ACC112 (cell line): ENCODE results near the gene LGALS14.
"Not testable (repeated sequence)": the region's sequence is repeated elsewhere in the genome, so short reads cannot be mapped to it uniquely, and the experiment has no call there.

ENCODE experiments used
- H2AFZ ChIP-seq: fragments of 200-600 bp; sonication (generic); one replicate; pipeline ENCODE4 v1.6.0; 2017; ENCODE audit warnings: antibody characterized with exemption, low read length; ENCODE audit not compliant: unreplicated experiment
- H3K27ac ChIP-seq: fragments of 200-600 bp; sonication (generic); 2 replicates; pipeline ENCODE4 v1.5.1; 2014; ENCODE audit warnings: low read depth, mild to moderate bottlenecking, antibody characterized with exemption, low read length, moderate library complexity
- H3K27me3 ChIP-seq: fragments of 200-600 bp; sonication (generic); 2 replicates; pipeline ENCODE4 v1.6.1; 2014; ENCODE audit warnings: mild to moderate bottlenecking, antibody characterized with exemption, low read length, moderate library complexity, mixed read lengths; ENCODE audit not compliant: insufficient read depth
- H3K36me3 ChIP-seq: fragments of 200-600 bp; sonication (generic); 2 replicates; pipeline ENCODE4 v1.6.1; 2016; ENCODE audit warnings: mild to moderate bottlenecking, antibody characterized with exemption, low read length, moderate library complexity, mixed read lengths; ENCODE audit not compliant: insufficient read depth
- H3K4me1 ChIP-seq: fragments of 200-600 bp; sonication (generic); one replicate; pipeline ENCODE4 v1.6.1; 2016; ENCODE audit warnings: low read length, mixed read lengths; ENCODE audit not compliant: insufficient read depth, unreplicated experiment, control insufficient read depth
- H3K4me3 ChIP-seq: fragments of 200-600 bp; sonication (generic); 2 replicates; pipeline ENCODE4 v1.5.1; 2014; ENCODE audit warnings: mild to moderate bottlenecking, low read depth, low read length
- H3K79me2 ChIP-seq: fragments of 200-600 bp; sonication (generic); one replicate; pipeline ENCODE4 v1.6.0; 2016; ENCODE audit warnings: low read length; ENCODE audit not compliant: control insufficient read depth, unreplicated experiment, insufficient read depth

LGALS14 gene

DNA sequence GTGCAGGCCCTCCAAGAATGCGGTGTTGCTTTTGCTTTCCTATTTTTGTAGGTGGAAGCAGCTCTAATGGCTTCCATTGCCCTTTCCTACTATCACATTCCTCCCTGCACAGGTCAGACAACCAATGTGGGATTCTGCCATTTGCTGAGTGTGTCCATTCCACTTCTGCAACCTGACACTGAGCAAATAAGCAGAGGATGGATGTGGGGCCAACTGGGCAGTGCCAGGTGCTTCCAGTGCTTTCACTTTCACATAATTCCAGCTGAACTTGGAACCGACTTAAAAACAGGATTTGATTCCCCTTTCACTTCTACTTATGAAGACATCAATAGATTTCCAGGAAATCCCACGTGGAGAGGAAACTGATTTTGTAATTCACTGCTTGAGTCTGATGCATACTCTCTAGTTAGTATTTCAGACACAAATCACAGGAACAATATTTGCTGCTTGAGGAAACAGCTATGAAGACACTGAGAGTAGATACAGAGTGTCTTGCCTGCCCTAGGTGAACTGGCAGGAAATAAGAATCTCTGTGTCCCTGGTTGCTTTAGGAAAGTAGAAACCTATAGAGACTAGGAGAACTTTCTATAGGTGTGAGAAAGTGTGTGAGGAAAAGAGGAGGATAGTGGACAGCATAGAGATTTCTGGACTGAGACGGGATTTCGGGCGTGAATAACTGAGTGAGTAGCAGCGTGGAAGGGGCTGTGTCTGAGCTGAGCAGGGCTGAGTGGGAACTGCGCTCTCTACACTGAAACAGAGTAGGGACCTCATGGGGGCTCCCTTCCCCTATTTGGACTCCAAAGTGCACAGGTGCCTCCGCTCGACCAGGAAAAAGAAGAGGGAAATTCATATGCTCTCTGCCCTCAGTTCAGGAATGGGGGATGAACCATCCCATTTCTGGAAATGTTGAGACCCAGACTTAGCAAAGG is 26.1 kb upstream of the LGALS14 start:
- no peak overlapping the region for H3K27ac ChIP-seq
- H3K4me3 ChIP-seq, result no peak overlapping the region

DNA sequence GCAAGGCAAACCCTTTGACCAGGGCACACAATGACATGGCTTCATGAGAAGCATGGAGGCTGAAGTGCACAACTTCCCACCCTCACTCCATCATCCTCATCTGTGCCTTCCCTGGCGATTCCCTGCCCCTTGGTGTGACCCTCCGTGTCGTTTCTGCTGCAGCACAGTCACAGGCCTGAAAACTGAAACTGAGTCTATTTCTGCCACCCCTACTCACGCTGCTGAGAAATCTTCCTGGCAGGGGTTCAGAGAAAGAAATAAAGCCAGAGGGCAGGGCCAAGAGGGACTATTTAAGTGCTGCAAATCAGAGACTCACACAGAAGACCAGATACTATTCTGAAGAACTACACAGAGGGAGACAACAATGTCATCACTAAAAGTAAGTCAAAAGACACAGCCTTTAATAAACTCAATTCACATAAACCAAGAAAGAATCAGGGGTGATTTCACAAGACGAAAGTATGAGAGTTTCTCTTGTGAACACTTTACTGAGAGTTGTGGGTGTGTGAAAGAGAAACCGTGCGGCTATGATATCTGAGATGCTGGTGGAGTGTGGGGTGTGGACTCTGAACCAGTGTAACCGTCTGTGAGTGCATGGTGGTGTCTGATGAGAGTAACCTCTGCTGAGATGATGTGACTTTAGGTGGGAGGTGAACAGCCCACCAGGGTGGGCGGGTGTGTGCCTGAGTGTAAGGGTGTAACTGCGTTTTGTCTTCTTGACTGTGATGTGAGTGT is 25.1 kb upstream of the LGALS14 start:
- Histone ChIP-seq H3K36me3 (no peaks in the 10 kb centered on the region), H3K27me3 (peaks cover 30% of the 10 kb centered on the region), H3K4me3 (no peak overlapping the region), H3K27ac (no peak overlapping the region), H2AFZ (no peak overlapping the region), H3K79me2 (no peaks in the 10 kb centered on the region), H3K4me1 (no peaks in the 10 kb centered on the region)

More for the DNA sequence above, 26.1 kb upstream of the LGALS14 start:
- Histone ChIP-seq H3K27me3 (peaks cover 23% of the 10 kb centered on the region), H3K4me1 (no peaks in the 10 kb centered on the region), H2AFZ (no peak overlapping the region), H3K79me2 (no peaks in the 10 kb centered on the region), H3K36me3 (no peaks in the 10 kb centered on the region)

- H3K27me3 ChIP-seq, result peaks cover 31% of the 10 kb centered on the region
- H2AFZ ChIP-seq, result no peak overlapping the region
Observed at GRCh38 chr19:39679791-39680168, 24.5 kb upstream of the LGALS14 start.

DNA sequence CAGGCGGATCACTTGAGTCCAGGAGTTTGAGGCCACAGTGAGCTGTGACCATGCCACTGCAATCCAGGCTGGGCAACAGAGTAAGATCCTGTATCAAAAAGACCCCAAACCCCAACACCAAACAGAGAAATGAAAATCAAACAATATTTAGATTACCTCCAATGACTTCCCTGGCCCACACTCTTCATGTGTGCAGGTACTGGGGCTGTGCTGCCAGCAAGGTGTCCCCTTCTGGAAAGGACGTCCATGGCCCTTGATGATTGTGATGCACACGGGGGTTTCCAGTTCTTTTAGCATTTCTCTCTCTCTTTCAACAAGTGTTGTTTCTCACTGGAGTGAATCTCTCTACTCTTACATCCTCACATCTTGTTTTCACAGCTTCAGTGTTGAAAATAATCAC is 23.7 kb upstream of the LGALS14 start:
- Histone ChIP-seq H3K36me3 (no peaks in the 10 kb centered on the region), H3K79me2 (no peaks in the 10 kb centered on the region), H3K4me3 (no peak overlapping the region), H3K27me3 (peaks cover 31% of the 10 kb centered on the region), H3K27ac (no peak overlapping the region), H3K4me1 (no peaks in the 10 kb centered on the region), H2AFZ (no peak overlapping the region)

More at GRCh38 chr19:39679791-39680168, 24.5 kb upstream of the LGALS14 start:
- H3K36me3 ChIP-seq, result no peaks in the 10 kb centered on the region
- H3K4me3 ChIP-seq, result no peak overlapping the region
- no peak overlapping the region for H3K27ac ChIP-seq
- H3K79me2 ChIP-seq, result no peaks in the 10 kb centered on the region
- H3K4me1 ChIP-seq, result no peaks in the 10 kb centered on the region

DNA sequence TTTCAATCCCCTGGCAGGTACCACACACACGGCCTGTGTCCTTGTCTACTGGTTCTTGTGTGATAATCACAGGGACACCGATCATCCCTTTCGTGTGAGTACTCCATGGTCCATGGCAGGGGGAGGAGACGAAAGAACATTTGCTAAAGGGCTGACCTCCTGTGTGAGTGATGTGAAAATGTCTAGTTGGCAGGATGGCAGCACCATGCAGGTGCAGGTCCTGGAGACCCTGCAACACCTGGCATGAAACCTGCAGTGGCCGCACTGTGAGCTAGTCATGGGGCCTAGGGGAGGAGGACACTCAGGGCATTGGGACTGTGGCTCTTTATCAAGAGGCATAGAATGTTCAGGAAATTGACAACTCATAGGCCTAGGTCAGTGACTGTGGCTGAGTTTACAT is 22.9 kb upstream of the LGALS14 start:
- Histone ChIP-seq H3K36me3 (no peaks in the 10 kb centered on the region), H3K27me3 (peaks cover 36% of the 10 kb centered on the region), H3K27ac (no peak overlapping the region), H3K79me2 (no peaks in the 10 kb centered on the region), H2AFZ (no peak overlapping the region), H3K4me3 (no peak overlapping the region), H3K4me1 (no peaks in the 10 kb centered on the region)

GRCh38 chr19:39684267-39684666 is 20.0 kb upstream of the LGALS14 start:
- no peak overlapping the region for H3K4me3 ChIP-seq
- no peak overlapping the region for H3K27ac ChIP-seq
- H3K4me1 ChIP-seq, result no peaks in the 10 kb centered on the region
- no peaks in the 10 kb centered on the region for H3K79me2 ChIP-seq
- H3K27me3 ChIP-seq, result peaks cover 35% of the 10 kb centered on the region
- H2AFZ ChIP-seq, result no peak overlapping the region
- no peaks in the 10 kb centered on the region for H3K36me3 ChIP-seq

GRCh38 chr19:39686739-39687138 is 17.5 kb upstream of the LGALS14 start:
- Histone ChIP-seq H3K36me3 (no peaks in the 10 kb centered on the region), H3K79me2 (no peaks in the 10 kb centered on the region), H3K4me1 (no peaks in the 10 kb centered on the region), H2AFZ (no peak overlapping the region), H3K27me3 (peaks cover 43% of the 10 kb centered on the region), H3K27ac (no peak overlapping the region), H3K4me3 (no peak overlapping the region)

GRCh38 chr19:39688637-39689036 is 15.6 kb upstream of the LGALS14 start:
- H2AFZ ChIP-seq, H3K36me3 ChIP-seq, H3K27ac ChIP-seq, H3K4me3 ChIP-seq, H3K4me1 ChIP-seq, H3K79me2 ChIP-seq: not testable (repeated sequence)
- peaks cover 52% of the 10 kb centered on the region for H3K27me3 ChIP-seq

DNA sequence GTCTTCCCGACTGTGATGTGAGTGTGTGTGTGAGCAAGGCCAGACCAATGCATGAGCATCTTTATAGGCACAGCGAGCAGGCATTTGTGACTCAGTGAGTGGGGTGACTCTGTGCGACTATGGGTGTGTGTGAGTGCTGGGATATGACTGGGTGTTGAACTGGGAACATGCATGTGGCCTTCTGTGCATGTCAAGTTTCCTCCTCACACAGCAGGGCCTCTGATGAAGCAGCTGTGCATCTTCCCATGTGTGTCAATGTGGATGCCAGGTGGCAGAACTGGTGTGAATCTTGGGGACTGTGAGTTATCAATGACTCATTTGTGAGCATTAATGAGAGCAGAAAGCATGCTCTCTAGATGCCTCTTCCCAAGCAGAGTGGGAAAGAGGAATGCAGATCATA is 12.1 kb upstream of the LGALS14 start:
- no peaks in the 10 kb centered on the region for H3K4me1 ChIP-seq
- no peaks in the 10 kb centered on the region for H3K79me2 ChIP-seq
- no peaks in the 10 kb centered on the region for H3K36me3 ChIP-seq
- no peak overlapping the region for H3K27ac ChIP-seq
- peaks cover 54% of the 10 kb centered on the region for H3K27me3 ChIP-seq
- H2AFZ ChIP-seq, result no peak overlapping the region
- H3K4me3 ChIP-seq, result no peak overlapping the region

DNA sequence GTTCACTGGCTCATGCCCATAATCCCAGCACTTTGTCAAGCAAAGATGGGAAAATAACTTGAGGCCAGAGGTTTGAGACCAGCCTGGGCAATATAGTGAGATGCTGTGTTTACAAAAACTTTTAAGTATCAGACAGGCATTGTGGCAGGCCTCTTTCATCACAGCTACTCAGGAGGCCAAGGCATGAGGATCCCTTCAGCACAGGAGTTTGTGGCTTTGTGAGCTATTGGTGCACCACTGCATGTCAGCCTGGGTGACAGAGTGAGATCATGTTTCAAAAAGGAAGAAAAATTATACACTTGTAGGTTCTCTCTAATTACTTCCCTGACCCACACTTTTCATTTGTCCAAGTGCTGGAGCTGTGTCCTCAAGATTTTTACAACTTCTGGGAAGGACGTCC is 11.5 kb upstream of the LGALS14 start:
- H2AFZ ChIP-seq, result no peak overlapping the region
- H3K79me2 ChIP-seq, result no peaks in the 10 kb centered on the region
- no peaks in the 10 kb centered on the region for H3K4me1 ChIP-seq
- H3K36me3 ChIP-seq, result no peaks in the 10 kb centered on the region
- H3K27me3 ChIP-seq, result peaks cover 60% of the 10 kb centered on the region
- no peak overlapping the region for H3K4me3 ChIP-seq
- H3K27ac ChIP-seq, result no peak overlapping the region

- H3K4me3 ChIP-seq, result no peak overlapping the region
- peaks cover 73% of the 10 kb centered on the region for H3K27me3 ChIP-seq
- no peak overlapping the region for H2AFZ ChIP-seq
- no peaks in the 10 kb centered on the region for H3K4me1 ChIP-seq
- H3K79me2 ChIP-seq, result no peaks in the 10 kb centered on the region
- H3K36me3 ChIP-seq, result no peaks in the 10 kb centered on the region
- H3K27ac ChIP-seq, result no peak overlapping the region
Observed at GRCh38 chr19:39695759-39696158, 8.5 kb upstream of the LGALS14 start.
